Measurements from ENCODE around the gene DCPS.

DNA sequence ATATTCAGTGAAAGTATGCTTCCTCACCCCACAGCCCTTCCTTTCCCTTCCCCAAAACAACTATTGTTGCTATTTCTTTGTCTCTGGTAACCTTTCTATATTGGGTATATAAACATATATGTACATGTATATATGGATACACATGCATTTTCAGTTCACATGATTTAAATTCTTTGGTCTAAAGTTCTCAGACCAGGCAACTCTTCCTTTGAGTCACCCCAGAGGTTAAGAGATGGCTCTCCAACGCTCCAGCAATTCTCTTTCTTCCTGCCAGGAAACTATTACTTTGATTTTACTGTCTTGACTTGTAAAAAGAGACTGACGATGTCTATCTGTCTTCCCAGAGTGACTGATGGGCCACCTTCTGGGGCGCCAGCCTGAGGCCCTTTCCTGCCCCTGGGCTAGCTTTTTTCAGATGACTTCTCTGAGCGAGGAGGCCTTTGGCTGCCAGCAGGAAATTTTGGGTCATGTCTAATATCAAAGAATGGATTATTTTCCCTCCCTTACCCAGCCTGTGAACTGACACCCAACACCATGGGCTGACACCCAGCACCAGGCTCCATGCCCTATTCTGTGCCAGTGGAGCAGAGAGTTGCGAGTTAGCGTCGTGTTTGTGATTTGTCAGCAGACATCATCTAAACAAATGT is 37.2 kb downstream of the DCPS start:
- TF ChIP-seq TAF1 (IDR thresholded peaks at IDR 0.05; ENCODE audit: low read depth, low read length) (no peak), POLR2A (IDR thresholded peaks at IDR 0.05; ENCODE audit: low read depth, low read length) (no peak), PAX5 (IDR thresholded peaks at IDR 0.05; ENCODE audit: insufficient read depth, low read length, severe bottlenecking) (no peak), POLR2AphosphoS5 (IDR thresholded peaks at IDR 0.05; ENCODE audit: low read depth, low read length) (no peak), POU2F2 (IDR thresholded peaks at IDR 0.05; ENCODE audit: low read depth, low read length) (no peak), SPI1 (IDR thresholded peaks at IDR 0.05; ENCODE audit: low read depth, low read length) (no peak)

Data from GM12891 (cell line).